A549 treated with Hydrocortisone at 1 μM for 4 hours (cell line): ENCODE results near the gene RAB4A. TPM values are rescaled to one million over a fixed set of nuclear protein-coding genes. Genes with fewer than 3 reads are reported as not detected.

ENCODE experiments used
- total RNA-seq: library from RNA; stranded (reverse); fragments of 200-300 nt; extraction: Qiagen RNA extraction; gene quantifications from 5 replicates; pipeline ENCODE4 v1.2.3, GENCODE V29; 2022

The RAB4A gene, protein sequence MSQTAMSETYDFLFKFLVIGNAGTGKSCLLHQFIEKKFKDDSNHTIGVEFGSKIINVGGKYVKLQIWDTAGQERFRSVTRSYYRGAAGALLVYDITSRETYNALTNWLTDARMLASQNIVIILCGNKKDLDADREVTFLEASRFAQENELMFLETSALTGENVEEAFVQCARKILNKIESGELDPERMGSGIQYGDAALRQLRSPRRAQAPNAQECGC
- total RNA-seq, result 38.8 to 56.0 TPM (median 54.7 TPM) in 5 replicates

DNA sequence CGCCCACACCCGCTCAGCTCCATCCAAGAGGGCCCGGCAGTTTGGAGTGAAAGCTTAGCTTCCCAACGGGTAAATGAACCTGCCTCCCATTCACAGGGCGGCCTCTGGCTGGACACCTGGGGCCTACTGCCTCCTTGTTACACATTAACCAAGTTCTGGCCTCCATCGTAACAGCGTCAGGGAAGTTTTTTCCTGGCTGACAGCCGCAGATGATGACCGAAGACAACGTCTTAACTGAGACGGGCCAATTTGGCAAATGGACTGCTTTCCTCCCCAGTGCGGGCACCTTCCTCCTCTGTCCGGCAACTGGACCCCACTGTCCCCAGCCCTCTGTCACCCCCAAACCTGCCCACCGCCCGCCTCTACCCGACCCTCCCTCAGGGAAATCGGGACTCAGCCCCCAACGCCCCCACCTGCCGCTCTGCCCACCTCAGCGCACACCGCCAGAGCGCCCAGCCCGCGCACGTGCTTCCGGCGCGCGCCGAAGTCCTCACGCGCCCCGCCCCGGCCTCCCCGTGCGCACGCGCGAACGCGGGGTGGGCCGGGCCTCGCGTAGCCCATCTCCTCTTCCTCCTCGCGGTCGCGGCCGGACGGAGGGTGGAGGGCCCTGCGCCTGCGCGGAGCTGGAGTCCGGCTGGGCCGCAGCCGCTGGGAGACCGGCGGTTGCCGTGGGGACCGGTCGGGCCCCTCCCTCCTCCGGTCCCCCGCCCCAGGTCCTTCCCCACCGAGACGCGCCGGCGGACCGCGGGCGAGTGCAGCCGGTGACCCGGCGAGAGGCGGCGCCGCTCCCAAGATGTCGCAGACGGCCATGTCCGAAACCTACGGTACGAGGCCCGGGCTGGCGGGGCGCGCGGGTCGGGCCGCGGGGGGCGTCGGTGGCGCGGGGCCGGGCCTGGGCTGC lies at the start of gene RAB4A:
RAB4A (plus strand) TSS at position 565 of the 901 bp plus-strand sequence; CDS start at position 794, 229 bp downstream.

GRCh38 chr1:229342656-229343569 lies 72.0 kb downstream of the RAB4A start, which contains the start of gene CCSAP:
Gene CCSAP, minus strand, starts transcription at chr1:229343047. Its CDS starts 582 bp downstream, at chr1:229342465.

Other genes starting within 250 kb of the RAB4A start
- gene CCSAP, start 71.9 kb downstream of the RAB4A start, total RNA-seq, result 4.8 to 7.1 TPM (median 5.8 TPM) in 5 replicates
- 0.07 to 0.21 TPM (median 0.10 TPM) in 4 of 5 replicates, not detected in the other for gene ACTA1, start 163.0 kb downstream of the RAB4A start, total RNA-seq
- 18.7 to 26.7 TPM (median 22.7 TPM) in 5 replicates for gene NUP133, start 237.2 kb downstream of the RAB4A start, total RNA-seq